Muscle of leg (tissue), 11 donors: Measurements from ENCODE around the gene BMAL1. TPM values are rescaled to one million over a fixed set of nuclear protein-coding genes. Genes with fewer than 3 reads are reported as not detected.

Experiments
- DNase-seq: peaks from one replicate; pipeline ENCODE4 v3.0.0; 2013
- H3K27ac ChIP-seq: one replicate; pipeline ENCODE4 v1.5.1; 2013; ENCODE audit warnings: mild to moderate bottlenecking, low read length, control low read depth
- H3K27me3 ChIP-seq: one replicate; pipeline ENCODE4 v1.6.1; 2013; ENCODE audit warnings: low read length; ENCODE audit not compliant: control insufficient read depth, insufficient read depth
- H3K36me3 ChIP-seq: one replicate; pipeline ENCODE4 v1.6.1; 2013; ENCODE audit warnings: low read length; ENCODE audit not compliant: control insufficient read depth, insufficient read depth
- H3K4me1 ChIP-seq: one replicate; pipeline ENCODE4 v1.6.1; 2013; ENCODE audit warnings: low read length; ENCODE audit not compliant: control insufficient read depth, insufficient read depth
- H3K4me3 ChIP-seq: one replicate; pipeline ENCODE4 v1.5.1; 2013; ENCODE audit warnings: low read length, control low read depth
- H3K9me3 ChIP-seq: replicated peaks from 2 replicates; pipeline ENCODE4 v1.6.1; 2013; ENCODE audit warnings: low read depth, low read length; ENCODE audit not compliant: control insufficient read depth
- WGBS: methylation state at CpG from one replicate; pipeline ENCODE4 v1.1.5; 2013; ENCODE audit warnings: missing lambda C conversion rate; ENCODE audit not compliant: insufficient coverage; 5-methylcytosine and 5-hydroxymethylcytosine counted together
- polyA plus RNA-seq, 8 donors: library from polyadenylated mRNA; unstranded; fragments of 120-200 nt; gene quantifications; one replicate each; pipeline versions ENCODE4 v1.2.1 to v1.2.3, GENCODE V29; 2013; ENCODE audit warnings: inconsistent platforms in 1 of 8, low replicate concordance in 1 of 8; ENCODE audit not compliant: insufficient read length in 8 of 8, insufficient read depth in 1 of 8
- total RNA-seq: library from RNA; stranded (reverse); fragments of 120-200 nt; gene quantifications from one replicate; pipeline ENCODE4 v1.2.4, GENCODE V29; 2013

The BMAL1 gene
- total and polyA plus RNA-seq, 9 donors = 5.7 to 10.6 (median 6.9) TPM

DNA sequence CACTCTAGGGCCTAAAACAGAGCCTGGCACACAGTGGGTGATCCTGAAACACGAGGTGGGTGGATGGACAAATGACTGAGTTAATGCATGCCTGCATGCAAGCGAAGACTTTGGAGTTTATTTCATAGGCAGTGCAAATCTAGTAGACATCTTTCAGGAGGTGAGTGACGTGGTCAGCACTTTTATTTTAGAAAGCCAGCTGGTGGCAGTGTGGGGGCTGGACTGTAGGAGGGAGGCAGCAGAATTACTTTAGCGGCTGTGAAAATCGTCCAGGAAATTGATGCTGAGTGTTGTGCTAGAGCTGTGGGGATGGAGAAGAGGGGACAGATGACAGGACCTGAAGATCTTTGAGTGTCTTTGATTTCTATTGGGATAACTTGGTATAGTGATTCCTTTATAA, 47.1 kb downstream of the BMAL1 start:
- Histone ChIP-seq H3K27ac (no peak overlapping the region), H3K36me3 (no peaks in the 10 kb centered on the region), H3K4me1 (peaks cover 8% of the 10 kb centered on the region), H3K4me3 (no peak overlapping the region), H3K9me3 (no peaks in the 10 kb centered on the region), H3K27me3 (no peaks in the 10 kb centered on the region)
- WGBS = 36% methylated on average over 5 of the region's 5 CpGs
- peak; percentile 56 for DNase-seq

DNA sequence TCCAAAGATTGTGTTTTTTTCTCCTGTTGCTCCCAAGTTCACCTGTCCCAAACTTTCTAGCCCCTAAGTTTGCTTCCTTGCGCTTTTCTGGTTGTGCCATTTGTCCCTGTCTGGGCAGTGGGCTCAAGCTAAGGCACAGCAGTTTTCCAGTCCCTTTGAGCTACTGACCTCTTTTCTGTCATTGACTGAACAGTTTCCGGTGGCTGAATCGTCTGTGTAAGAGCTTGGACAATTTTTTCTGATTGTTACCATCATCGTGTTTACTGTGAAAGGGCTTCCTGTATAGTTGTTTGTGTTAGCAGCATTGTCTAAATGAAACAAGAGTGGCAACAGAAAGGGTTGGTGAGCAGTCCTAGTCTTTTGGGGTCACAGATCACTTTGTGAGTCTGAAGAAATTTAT, 49.8 kb downstream of the BMAL1 start:
- Histone ChIP-seq H3K4me3 (no peak overlapping the region), H3K4me1 (peaks cover 11% of the 10 kb centered on the region), H3K36me3 (no peaks in the 10 kb centered on the region), H3K9me3 (no peaks in the 10 kb centered on the region), H3K27me3 (no peaks in the 10 kb centered on the region), H3K27ac (no peak overlapping the region)
- 100% methylated on average over 4 of the region's 4 CpGs for WGBS
- DNase-seq = no peak

DNA sequence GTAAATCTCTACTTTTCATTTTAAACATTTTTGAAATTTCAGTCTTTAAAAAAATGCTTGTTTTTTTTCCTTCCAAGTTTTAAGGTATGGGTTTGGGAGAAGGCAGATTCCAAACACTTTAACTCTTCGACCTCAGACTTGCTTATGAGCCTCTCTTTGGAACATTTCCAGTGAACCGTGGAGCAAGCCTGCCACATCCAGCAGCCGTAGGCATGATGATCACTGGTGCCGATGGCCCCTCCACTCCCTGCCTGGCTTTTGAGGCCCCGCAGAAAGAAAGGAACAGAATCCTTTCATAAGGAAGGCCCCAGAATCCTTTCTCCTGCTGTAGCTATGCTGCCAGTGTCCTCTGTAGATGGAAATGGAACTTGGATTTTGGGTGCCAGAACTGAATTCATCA, 50.7 kb downstream of the BMAL1 start:
- 50% methylated on average over 2 of the region's 5 CpGs for WGBS
- no peaks in the 10 kb centered on the region for H3K27me3 ChIP-seq
- no peaks in the 10 kb centered on the region for H3K36me3 ChIP-seq
- no peak for DNase-seq
- H3K4me1 ChIP-seq = peaks cover 11% of the 10 kb centered on the region
- no peak overlapping the region for H3K27ac ChIP-seq
- H3K4me3 ChIP-seq = no peak overlapping the region
- no peaks in the 10 kb centered on the region for H3K9me3 ChIP-seq

DNA sequence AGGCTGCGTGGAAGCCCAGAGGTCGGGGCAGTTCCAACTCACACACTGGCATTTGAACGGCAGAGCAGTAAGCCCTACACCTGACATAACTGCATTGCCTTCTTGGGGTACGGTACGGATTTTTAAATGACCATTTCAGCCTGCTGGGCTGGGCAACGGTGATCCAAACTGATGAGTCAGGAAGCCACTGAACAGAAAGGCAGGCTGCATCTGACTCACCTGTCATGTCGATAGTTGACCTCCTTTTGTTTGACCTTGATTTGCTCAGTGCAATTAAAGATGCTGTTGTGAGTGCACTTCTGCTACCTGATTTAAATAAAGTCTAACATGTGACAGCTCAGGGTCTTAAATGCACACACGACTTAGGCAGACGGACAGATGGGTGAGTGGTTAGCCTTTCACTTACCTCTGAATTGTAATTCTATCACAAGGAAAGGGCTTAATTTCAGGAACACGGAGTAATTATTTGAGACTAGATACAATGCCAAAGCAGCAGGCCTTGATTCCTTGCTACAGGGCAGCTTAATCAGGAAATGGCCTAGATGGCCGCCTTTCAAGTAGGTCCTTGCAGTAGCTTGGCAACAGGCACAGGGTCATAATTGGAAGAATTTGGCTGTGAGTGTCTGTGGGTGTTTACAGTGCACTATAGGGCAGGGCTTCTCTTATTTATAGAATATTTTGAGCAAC, 52.2 kb downstream of the BMAL1 start:
- no peak for DNase-seq
- H3K36me3 ChIP-seq = no peaks in the 10 kb centered on the region
- H3K27ac ChIP-seq = no peak overlapping the region
- H3K27me3 ChIP-seq = no peaks in the 10 kb centered on the region
- H3K4me3 ChIP-seq = no peak overlapping the region
- H3K4me1 ChIP-seq = peaks cover 6% of the 10 kb centered on the region
- H3K9me3 ChIP-seq = no peaks in the 10 kb centered on the region
- WGBS = 85% methylated on average over 10 of the region's 11 CpGs

DNA sequence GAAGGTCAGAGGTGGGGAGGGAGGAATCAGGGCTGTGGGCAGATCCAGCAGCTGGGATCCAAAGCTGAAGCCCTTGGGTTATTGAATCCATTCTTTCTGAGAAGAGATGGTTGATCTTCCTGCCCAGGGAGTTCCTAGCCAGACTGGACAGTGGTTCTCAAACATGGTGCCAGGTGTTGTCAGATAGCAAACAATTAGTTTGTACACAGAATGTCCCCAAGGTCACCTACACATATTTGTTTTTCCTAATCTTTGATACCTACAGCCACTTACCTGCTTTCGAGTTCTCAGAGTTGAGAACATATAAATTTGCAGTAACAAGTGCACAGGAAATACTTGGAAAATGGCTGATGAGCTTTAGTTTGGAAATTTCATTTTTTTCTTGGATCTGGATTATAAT, 54.5 kb downstream of the BMAL1 start:
- H3K36me3 ChIP-seq = no peaks in the 10 kb centered on the region
- no CpG with 5 or more reads among the region's 1 CpG for WGBS
- H3K4me1 ChIP-seq = peaks cover 3% of the 10 kb centered on the region
- H3K27me3 ChIP-seq = no peaks in the 10 kb centered on the region
- no peak overlapping the region for H3K27ac ChIP-seq
- no peaks in the 10 kb centered on the region for H3K9me3 ChIP-seq
- no peak overlapping the region for H3K4me3 ChIP-seq
- DNase-seq = no peak

DNA sequence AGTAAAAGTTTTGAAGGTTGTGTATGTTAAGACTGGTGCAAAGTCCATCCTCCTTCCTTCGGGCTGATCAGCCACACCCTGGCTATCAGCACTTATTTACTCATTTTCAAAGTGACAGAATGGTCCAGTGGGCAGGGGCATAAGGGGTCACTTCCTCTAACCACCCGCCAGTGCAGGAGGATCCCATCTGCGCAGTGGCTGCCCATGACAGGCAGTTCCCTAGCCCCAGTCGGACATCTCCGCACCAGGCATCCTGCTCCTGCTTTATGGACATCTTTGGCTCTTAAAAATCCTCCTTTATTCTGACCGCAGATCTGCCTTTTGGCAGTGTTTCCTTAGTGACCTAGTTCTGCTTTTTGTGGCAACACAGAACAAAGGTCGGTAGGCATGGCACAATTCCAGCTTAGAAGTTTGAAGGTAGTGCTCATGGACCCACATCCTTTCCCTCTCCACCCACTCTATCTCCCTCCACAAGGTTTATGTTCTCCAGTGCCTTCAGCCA, 55.9 kb downstream of the BMAL1 start:
- DNase-seq = no peak
- no peaks in the 10 kb centered on the region for H3K9me3 ChIP-seq
- no peaks in the 10 kb centered on the region for H3K36me3 ChIP-seq
- no peaks in the 10 kb centered on the region for H3K27me3 ChIP-seq
- H3K4me3 ChIP-seq = no peak overlapping the region
- WGBS = 76% methylated on average over 6 of the region's 7 CpGs
- H3K27ac ChIP-seq = no peak overlapping the region
- H3K4me1 ChIP-seq = peaks cover 6% of the 10 kb centered on the region

DNA sequence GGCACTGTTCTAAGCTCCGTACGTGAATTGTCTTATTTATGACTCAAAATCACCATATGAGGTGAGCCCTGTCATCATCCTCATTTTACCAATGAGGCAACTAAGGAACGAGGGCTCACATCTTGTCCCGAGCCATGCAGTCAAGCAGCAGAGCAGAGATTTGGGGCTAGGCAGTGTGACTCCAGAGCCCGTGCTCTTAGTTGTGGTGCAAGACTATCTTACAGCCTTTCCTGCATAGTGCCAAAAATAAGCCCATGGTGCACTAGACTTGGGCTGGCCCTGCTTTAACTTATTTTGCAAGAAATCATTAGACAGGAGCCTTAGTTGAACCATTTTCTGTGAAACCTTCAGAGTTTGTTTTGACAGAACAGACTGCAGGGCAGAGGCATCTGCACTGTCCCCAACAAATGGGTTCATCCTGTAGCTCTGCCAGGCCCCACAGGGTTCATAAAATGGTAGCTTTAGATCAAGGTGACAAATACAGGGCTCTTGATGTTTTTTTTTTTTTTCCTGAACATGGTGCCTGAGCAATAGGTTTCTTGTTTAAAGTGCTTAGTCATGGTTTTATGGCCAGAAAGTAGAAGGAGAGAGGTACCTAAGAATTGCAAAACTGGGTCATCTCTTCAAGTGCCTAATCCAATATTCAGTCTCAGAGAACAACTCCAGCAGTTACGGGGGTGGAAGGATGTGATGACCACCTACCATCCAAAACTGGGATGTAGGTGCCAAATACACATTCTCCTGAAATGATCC, 56.6 kb downstream of the BMAL1 start:
- no peaks in the 10 kb centered on the region for H3K9me3 ChIP-seq
- no peaks in the 10 kb centered on the region for H3K27me3 ChIP-seq
- H3K36me3 ChIP-seq = no peaks in the 10 kb centered on the region
- WGBS = 78% methylated on average over 4 of the region's 6 CpGs
- DNase-seq = no peak
- H3K27ac ChIP-seq = no peak overlapping the region
- H3K4me1 ChIP-seq = peaks cover 6% of the 10 kb centered on the region
- H3K4me3 ChIP-seq = no peak overlapping the region

DNA sequence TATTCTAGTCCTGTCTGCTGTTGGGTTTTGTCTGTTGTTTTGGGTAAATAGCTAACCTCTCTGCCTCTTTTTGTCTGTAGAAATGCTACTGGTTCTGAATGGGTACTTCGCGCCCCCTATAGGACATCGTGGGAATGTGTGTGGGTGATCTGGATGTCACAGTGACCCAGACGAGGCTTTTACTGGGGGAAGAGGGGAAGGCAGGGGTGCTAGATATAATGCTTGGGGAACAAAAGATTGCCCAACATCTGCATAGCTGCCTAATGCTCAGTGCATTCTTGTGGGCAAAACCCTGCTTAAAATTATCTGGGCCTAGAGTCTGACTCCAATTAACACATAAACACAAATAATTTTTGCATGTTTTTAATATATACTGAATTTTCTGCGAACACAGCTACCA, 57.7 kb downstream of the BMAL1 start:
- 0% methylated on average over 3 of the region's 5 CpGs for WGBS
- peaks cover 3% of the 10 kb centered on the region for H3K4me1 ChIP-seq
- H3K36me3 ChIP-seq = no peaks in the 10 kb centered on the region
- DNase-seq = peak; percentile 51
- H3K27ac ChIP-seq = no peak overlapping the region
- no peak overlapping the region for H3K4me3 ChIP-seq
- H3K9me3 ChIP-seq = no peaks in the 10 kb centered on the region
- no peaks in the 10 kb centered on the region for H3K27me3 ChIP-seq

DNA sequence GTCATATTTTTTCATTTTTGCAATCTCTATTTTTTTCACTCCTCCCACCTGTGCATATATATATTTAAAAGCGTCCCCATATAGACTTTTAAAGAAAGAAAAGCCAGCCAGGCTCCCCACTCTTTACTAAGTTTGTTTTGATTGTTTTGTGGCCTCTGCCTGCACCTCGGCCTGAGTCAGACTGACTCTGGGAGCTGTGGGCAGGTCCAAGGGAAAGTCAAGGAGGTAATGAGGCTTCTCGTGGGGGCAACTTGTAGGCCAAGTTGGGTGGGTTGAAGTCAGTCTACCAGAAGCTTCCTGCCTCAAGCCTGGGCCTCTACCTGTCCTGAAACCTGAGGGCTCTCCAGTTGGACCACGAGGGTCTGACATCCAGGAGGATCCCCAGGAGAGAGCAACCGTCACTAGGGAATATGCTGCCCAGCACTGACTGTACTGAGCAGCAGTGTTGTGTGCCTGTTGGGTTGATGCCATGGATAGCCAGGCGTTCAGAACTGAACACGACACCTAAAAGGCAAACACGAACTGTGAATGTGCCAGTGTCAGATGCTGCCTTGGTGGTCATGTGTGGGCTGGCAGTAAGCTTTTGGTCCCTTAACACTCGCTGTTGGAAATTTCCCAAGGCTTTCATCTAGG, 58.8 kb downstream of the BMAL1 start:
- H3K9me3 ChIP-seq = no peaks in the 10 kb centered on the region
- DNase-seq = no peak
- 84% methylated on average over 6 of the region's 9 CpGs for WGBS
- H3K4me3 ChIP-seq = no peak overlapping the region
- no peaks in the 10 kb centered on the region for H3K27me3 ChIP-seq
- H3K27ac ChIP-seq = no peak overlapping the region
- no peaks in the 10 kb centered on the region for H3K36me3 ChIP-seq
- peaks cover 3% of the 10 kb centered on the region for H3K4me1 ChIP-seq

DNA sequence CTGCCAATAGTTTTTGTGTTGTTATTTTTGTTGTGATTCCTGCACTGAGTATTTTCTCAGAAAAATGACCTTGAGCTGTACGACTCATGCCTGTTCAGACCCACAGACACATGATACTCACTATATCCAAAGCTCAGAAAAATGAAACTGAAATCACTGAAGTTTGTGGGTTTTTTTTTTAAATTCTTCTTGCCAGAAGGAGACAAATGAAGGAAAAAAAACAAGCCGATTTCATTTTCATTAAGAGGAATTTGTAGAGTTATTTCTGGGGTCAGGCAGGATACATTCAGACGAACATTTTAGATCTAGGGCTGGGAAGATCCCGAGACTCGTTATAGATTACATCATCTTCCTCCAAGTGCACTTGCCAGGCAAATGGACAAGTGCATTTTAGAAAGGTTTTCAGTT, 60.4 kb downstream of the BMAL1 start:
- no peaks in the 10 kb centered on the region for H3K9me3 ChIP-seq
- no peak overlapping the region for H3K4me3 ChIP-seq
- no peak overlapping the region for H3K27ac ChIP-seq
- DNase-seq = peak; percentile 59
- WGBS = 0% methylated on average over 2 of the region's 5 CpGs
- peaks cover 3% of the 10 kb centered on the region for H3K4me1 ChIP-seq
- no peaks in the 10 kb centered on the region for H3K36me3 ChIP-seq
- no peaks in the 10 kb centered on the region for H3K27me3 ChIP-seq
